GM21360 (cell line): ENCODE data around the gene MYH15.

Source experiments
- ATAC-seq: cut with Tn5 transposase; IDR thresholded peaks from one replicate; pipeline ENCODE4 v1.9.1; 2021; ENCODE audit warnings: mild to moderate bottlenecking, moderate library complexity; ENCODE audit not compliant: unreplicated experiment

Gene MYH15

DNA sequence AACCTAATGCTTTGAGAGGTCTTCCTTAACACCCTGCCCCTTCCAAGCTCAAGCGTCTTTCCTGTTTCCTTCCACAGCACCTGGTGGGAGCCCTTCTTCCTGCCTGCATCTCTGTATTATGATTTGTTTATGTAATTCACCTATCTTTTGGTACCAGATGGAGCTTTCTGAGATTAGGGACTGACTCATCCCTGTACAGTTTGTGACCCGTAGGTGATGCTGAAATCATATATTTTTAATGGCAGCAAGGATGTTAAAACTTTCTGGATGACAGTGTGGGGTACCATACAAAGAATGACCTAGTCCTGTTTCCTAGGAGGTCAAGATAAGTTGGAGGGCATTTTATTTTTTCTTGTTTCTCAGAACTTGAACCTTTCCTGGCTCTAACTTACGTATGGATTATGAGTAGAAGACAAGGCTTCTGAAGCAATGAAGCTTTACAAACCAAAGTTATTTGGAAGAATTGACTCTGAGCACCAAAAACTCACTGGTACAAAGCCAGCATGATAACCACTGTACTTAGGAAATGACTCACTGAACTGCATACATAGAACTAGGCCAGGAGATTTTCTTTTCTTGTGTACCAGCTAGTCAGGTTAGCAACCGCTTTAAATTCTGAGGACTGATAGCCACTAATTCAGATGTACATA, 167.4 kb downstream of the MYH15 start:
- ATAC-seq = peak; percentile 79

DNA sequence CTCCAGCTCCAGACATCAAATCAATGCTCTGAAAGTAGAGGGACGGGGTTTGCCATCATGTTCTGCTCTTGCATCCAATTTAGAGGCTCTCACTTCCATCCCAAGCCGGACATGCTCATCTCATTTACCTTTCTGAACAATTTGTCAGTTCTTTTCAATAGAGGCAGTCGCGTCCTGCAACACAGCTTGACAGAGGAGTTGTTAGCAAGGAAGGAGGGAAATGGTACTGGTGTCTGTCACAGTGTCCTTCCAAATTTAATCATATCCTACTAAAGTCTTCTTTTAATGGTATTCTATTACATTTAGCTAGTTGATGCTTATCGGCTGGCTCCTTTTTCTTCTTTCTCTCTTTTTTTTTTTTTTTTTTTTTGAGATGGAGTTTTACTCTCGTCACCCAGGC, 168.5 kb downstream of the MYH15 start:
- no peak for ATAC-seq

DNA sequence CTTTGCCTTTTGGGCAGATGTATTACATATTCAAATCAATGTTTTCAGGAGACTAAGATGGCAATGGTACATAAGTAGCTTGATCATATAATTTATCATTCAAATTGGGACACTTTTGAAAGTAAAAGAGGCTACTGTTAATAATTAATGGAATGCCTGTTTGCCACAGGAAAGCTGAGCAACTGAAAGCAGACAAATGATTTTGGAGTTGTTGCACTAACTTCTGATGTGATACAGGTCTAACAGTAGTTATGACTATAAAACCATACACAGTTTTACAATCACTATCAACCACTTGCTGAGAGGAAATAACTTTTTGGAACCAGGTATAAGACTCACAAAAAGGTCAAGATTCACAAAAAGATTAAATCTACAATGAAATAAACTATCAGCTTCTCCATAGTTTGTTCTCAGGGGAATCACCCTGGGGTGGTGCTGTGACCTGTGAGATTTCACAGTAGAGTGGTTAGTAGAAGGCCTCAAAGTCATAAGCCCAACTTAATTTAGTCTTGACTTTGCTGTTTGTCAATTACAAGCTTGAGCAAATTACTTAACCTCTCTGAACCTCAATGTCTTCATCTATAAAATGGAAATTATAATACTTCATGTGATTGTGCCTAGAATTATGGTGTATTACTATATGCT, 171.4 kb downstream of the MYH15 start:
- ATAC-seq = no peak

DNA sequence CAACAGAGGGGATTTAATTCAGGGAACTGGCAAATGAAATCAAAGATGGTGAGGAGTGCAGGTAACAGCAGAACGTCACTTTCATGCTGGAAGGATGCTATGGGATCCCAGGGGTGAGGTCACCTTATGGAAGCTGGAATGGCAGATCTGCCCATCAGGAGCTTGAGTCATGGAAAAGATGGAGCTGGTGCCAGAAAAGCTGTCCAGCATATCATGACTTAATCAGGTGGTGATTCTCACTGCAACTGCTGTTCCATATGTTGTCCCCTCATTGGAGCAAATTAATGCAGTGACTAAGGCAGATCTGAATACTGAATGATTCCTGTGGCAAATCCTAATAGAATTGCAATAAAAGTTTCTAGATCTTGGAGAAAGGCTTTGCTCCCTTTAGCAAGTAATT, 175.7 kb downstream of the MYH15 start:
- ATAC-seq = no peak

DNA sequence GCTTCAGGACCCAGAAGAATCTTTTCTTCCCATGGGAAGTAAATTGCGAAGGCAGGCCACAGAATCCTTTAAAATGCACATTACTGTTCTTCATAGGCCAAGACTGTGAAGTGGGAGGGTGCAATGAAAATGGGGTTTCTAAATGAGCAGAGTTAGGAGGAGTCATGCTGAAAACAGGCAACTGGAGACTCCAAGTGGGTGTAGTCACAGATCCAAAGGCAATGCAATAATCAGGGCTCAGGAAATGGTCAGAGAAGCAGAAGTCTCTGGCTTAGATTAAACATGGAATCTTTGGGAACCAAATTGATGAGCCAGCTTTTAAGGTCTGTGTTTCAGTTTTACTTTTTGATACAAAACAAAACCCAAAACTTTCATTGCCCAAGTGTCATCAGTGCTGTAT, 176.4 kb downstream of the MYH15 start:
- no peak for ATAC-seq

DNA sequence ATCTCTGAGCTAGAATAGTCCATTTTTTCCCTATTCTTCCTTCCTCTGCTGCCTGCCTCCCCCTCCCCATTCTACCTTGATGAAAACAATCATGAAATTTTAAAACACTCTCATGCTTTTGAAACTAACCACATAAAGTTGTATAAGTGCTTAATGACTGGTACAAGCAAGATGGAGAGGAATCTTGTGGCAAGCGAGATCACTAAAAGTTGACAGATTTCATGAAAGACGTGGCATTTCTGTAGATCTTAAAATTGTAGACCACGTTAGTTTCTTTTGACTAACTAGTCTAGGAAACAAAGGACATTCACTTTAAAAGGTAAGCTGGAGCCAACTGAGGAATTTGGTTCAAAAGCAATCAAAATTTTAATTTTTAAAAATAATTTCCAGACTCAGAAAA, 178.6 kb downstream of the MYH15 start:
- ATAC-seq = no peak
